Fibroblast of gingiva (primary cell): ENCODE data around the gene RBM19.
"Not testable (repeated sequence)": the region's sequence is repeated elsewhere in the genome, so short reads cannot be mapped to it uniquely, and the experiment has no call there.

Experiments
- DNase-seq: peaks from one replicate; pipeline ENCODE4 v3.0.0-alpha.2; 2011; ENCODE audit warnings: low read depth

RBM19 gene

GRCh38 chr12:113926788-113927187, 39.3 kb downstream of the RBM19 start:
- no peak for DNase-seq

DNA sequence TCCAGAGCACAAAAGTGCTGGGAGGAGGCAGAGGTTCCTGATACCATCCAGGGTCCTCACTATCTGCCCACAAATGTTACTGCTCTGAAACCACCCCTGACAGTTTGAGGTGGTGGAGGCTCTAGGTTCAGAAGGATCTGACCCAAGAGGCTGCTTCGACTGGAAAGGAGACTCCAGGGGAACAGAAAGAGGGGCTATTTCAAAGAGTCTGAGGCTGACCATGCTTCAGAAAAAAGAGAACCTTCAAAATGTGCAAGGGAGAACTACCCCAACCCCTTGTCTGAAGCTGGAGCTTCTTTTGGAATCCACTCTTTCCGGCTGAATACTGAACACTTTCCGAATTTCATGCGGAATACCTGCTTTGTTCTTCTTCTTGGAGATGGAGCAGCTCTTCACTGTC, 41.8 kb downstream of the RBM19 start:
- no peak for DNase-seq

DNA sequence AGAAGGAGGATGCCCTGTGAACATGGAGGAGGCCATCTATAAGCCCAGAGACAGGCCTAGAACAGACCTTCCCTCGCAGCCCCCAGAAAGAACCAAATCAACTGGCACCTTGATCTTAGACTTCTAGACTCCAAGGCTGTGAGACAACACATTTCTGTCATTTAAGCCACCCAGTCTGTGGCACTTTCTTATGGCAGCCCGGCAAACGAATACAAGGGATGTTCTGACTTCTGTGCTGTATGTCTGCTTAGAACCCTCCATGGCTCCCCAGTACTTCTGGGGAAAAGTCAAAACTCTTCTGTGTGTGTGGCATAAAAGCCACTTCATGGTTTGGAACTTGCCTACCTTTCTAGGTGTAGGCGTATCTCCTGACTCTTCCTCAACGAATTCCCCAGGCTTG, 42.9 kb downstream of the RBM19 start:
- DNase-seq = no peak

- no peak for DNase-seq
Measured at GRCh38 chr12:113921430-113921829, 44.7 kb downstream of the RBM19 start.

DNA sequence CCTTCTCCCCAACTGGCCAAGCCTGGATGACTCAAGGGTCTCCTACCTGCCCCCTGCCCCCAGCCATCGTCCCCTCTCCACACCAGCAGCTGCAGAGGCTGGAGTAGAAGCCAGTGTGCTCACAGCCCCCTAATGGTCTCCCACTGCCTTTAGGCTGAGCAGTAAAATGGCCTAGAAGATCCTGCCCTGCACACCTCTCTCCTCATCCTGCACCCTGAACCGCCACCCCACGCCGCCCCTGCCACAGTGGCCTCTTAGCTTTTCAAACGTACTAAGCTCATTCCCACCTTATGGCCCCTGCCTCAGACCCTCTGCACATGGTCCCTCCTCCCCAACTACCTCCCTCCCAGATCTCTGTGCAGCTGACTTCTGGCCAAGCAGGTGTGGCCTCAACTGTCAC, 46.3 kb downstream of the RBM19 start:
- DNase-seq = no peak

DNA sequence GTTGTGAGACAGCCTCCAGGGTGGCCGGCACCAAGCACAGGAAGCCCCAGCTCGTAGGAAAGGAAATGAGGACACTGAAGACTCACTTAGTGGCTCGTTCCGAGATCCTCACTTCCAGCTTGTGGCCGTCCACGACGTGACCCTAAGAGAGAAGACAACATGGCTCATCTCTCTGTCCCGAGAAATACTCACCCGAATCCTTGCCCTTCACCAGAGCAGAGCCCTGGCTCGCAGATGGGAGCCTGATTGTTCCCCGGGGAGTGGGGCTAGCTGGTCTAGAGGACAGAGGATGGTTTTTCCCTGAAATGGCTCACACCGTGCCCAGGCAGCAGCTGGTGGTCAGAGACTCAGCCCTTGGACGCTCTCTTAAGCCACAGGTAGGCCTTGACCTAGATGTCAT, 47.8 kb downstream of the RBM19 start:
- no peak for DNase-seq

DNA sequence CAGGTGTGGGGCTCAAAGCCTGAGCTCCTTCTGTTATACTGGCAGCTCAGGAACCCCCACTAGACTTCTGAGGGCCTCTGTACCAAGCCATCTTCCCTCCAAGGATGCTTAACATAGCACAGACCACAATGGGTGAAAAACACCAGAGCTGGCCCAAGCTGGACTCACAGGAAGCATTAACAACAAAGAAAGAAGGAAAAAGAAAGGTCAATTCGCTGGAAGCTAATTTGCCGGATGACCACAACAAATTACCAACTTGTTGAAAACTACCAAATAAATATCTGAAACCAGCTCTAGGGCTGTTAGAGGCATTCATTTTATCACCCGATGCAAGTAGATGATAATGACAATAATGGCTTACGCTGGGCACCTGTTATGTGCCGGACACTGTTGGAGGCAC, 48.7 kb downstream of the RBM19 start:
- no peak for DNase-seq

- DNase-seq = no peak
Measured at GRCh38 chr12:113914806-113915205, 51.3 kb downstream of the RBM19 start.

GRCh38 chr12:113914176-113914575, 51.9 kb downstream of the RBM19 start:
- no peak for DNase-seq

DNA sequence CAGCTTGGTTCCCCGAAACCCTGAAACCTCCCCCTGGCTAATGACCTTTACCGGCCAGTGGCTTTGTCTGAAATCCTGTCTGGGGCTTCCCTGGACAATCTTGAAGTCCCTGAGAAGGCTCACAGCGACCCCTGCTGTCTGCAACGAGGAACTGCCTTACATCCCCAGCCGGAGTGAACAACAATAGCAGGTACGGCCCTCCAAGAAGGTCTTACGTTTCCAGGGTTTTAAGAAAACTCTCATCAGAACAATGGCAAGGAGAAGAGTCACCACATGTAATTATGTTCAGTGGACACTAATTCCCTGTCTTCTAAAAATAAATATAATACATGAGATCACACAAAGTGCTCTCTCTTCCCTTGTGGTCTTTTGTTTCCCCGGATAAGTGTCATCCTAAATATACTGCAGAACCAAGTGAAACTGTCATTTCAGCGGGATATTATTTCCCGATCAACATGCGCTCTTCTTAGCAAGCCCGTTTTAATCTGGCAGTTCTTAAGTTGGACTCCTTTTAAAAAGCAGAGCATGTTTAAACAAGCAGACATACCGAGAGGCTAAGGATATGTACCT, 53.3 kb downstream of the RBM19 start:
- peak; percentile 56 for DNase-seq

DNA sequence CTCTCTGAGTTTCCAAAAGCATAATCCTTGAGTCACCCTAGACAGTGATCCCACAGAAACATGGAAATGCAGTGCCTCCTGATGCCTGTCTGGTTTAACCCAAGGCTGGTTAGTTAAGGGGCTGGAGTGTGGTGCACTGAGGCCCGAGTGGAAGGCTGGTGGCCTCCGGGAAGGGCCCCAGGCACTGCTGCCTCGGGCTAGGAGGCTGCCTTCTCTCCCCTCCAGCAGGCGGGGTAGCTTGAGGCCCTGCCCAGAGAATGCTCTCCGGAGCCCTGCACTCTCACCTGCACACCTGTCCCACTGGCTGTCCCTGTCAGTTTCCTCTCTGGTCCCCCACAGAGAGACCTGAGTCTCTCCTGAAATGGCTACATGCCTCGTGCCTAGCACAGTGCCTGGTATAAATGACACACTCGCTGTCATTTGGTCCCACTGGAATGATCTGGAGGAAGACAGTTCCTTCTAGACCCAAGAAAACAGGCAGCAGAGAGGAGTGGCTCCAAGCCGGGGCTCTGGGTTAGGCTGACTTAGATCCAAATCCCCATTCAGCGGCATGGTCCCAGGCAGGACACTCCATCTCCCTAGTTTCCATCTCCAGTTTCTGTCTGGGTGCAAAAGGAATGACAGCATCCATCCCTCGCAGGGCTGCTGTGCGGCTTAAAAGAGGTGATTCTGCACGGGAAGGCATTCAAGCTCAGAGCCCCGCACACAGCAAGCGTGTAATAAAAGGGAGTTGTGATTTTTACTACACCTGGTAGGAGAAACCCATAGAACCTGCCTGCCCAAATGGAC, 54.0 kb downstream of the RBM19 start:
- DNase-seq = no peak

- DNase-seq = no peak
Measured at GRCh38 chr12:113910751-113911272, 55.3 kb downstream of the RBM19 start.

DNA sequence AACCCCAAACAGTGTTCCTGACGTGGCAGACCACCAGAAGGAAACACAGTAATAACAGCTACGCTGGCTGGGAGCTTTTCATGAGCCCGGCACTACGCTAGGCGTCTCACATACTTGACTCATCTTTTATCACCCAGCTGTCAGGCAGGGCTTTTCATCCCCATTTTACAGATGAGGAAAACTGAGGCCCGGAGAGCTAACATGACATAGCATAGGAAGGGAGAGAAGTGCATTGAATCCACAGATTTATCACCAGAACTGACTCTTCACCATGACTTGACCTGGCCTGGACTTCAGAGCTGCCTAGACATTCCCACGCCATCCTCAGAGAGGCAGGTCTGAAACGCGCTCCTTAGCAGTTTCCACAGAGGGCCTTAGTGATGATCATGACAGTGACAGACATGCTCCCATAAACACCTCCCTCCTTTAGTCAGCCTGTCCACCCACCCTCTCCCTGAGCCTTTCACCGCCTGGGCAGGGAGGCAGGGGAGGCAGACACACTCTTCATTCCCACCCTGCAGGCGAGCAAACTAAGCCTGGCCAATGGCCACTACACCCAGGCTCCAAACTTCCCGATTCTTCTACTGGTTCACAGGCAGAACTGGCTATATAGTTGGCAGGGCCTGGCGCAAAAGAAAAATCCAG, 56.2 kb downstream of the RBM19 start:
- DNase-seq = no peak

DNA sequence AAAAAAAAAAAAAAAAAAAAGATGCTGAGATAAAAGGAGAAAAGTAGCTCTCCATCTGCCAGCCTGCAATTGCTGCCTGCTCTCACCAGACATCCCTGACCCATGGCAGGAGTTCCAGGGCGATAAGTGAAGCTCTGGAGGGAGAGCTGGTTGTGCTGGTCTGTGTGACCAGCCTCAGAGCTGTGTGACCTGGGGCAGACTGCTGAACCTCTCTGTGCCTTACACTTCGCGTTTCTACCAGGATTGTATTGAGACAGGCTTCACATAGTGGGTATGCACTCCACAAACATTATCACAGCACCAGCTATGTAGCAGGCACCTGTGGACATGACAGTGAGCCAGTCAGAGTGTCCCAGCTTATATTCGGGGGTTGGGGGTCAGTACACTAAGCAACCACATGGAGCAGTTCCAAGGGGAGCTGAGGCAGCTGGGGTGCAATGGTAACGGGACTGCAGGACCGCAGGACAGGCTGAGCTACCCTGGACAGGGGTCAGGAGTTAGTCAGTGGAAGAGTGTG, 57.5 kb downstream of the RBM19 start:
- no peak for DNase-seq

GRCh38 chr12:113907446-113908180, 58.5 kb downstream of the RBM19 start:
- DNase-seq = no peak

GRCh38 chr12:113906411-113907200, 59.5 kb downstream of the RBM19 start:
- no peak for DNase-seq

- no peak for DNase-seq
Measured at GRCh38 chr12:113905829-113906228, 60.3 kb downstream of the RBM19 start.

GRCh38 chr12:113903381-113903863, 62.7 kb downstream of the RBM19 start:
- no peak for DNase-seq

DNA sequence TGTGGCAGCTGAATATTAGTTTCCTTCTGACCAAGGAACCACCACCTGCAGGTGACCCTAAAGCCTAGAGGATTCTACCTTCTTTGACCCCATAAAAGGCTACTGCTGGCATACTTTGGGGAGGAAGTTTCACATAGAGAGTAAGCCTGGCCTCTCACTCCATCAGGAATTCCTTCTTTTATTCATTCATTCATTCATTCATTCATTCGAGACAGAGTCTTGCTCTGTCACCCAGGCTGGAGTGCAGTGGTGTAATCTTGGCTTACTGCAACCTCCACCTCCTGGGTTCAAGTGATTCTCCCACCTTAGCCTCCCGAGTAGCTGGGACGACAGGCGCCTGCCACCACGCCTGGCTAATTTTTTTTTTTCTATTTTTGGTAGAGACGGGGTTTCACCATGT, 64.8 kb downstream of the RBM19 start:
- not testable (repeated sequence) for DNase-seq

GRCh38 chr12:113900716-113901115, 65.4 kb downstream of the RBM19 start:
- no peak for DNase-seq
